Measurements from ENCODE around the gene IQCK. TPM values are rescaled to one million over a fixed set of nuclear protein-coding genes. Genes with fewer than 3 reads are reported as not detected.
A peak's percentile ranks its signal among the peaks of the same experiment; 100 is the strongest.

The IQCK gene
- total RNA-seq, 1 donor from 2014 or later: not detected

DNA sequence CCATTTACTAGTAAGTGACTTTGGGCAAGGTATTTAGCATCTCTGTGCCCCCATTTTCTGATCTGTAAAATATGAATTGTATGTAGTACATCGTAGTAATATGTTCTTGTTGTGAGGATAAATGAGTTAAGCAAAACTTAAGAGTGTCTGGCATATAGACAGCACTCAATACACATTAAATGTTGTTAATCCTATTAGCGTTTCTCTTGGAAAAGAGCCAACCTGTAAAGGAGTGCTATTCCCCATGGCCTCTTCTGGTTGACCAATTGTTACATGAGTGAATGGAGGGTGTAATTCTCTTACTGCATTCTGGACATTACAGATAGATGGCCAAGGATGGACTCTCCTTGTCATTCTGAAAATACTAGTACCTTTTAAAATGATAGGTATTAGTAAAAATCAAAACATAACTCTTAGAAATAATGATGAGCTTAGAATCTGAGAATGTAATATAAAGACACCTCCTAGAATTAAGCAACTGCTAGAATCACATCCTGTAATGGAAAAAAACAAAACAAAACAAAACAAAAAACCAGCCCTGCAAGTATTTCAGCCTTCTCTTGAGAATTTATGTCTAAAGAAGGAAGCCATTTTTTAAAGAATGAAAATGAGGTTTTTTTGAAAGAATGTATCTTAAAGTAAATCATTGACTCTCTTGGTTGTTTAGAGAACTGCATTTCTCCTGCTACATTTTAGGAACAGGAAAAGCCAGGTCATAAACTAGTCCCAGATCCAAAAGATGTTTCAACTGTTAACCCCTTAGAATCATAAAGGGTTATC, 30.5 kb downstream of the IQCK start:
- Histone ChIP-seq H3K36me3 (no peaks in the 10 kb centered on the region), H3K4me3 (no peak overlapping the region), H3K27ac (no peak overlapping the region), H3K9me3 (no peaks in the 10 kb centered on the region), H3K4me1 (peaks cover 0 to 5% of the 10 kb centered on the region in 2 donors), H3K27me3 (no peaks in the 10 kb centered on the region)
- no peak for DNase-seq (ENCODE audit: low spot score in 2 of 2)
- intact Hi-C loops (cut with DNase I): no loop called here
- TF ChIP-seq, protein P1, sequence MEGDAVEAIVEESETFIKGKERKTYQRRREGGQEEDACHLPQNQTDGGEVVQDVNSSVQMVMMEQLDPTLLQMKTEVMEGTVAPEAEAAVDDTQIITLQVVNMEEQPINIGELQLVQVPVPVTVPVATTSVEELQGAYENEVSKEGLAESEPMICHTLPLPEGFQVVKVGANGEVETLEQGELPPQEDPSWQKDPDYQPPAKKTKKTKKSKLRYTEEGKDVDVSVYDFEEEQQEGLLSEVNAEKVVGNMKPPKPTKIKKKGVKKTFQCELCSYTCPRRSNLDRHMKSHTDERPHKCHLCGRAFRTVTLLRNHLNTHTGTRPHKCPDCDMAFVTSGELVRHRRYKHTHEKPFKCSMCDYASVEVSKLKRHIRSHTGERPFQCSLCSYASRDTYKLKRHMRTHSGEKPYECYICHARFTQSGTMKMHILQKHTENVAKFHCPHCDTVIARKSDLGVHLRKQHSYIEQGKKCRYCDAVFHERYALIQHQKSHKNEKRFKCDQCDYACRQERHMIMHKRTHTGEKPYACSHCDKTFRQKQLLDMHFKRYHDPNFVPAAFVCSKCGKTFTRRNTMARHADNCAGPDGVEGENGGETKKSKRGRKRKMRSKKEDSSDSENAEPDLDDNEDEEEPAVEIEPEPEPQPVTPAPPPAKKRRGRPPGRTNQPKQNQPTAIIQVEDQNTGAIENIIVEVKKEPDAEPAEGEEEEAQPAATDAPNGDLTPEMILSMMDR (IDR thresholded peaks at IDR 0.05): no peak

DNA sequence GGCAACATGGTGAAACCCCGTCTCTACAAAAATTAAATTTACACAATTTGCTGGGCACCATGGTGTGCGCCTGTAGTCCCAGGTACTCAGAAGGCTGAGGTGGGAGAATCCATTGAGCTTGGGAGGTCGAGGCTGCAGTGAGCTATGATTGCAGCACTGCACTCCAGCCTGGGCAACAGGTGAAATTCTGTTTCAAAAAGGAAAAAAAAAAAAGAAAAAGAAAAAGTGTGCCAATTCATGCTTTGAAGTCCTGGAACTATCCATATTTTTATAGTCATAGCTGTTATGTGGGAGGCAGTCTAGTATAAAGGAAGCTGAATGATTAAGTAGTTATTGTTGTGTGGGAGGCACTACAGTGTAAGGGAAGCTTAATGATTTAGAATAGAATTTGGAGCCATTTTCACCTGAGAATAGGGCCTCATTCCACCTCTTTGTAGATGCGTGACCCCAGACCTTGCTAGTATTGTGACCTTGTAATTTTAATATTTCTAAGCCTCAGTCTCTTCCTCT, 31.6 kb downstream of the IQCK start:
- Histone ChIP-seq H3K9me3 (no peaks in the 10 kb centered on the region), H3K27me3 (no peaks in the 10 kb centered on the region), H3K4me3 (no peak overlapping the region), H3K36me3 (no peaks in the 10 kb centered on the region), H3K4me1 (peaks cover 0 to 9% of the 10 kb centered on the region in 2 donors), H3K27ac (no peak overlapping the region)
- intact Hi-C loops (cut with DNase I): no loop called here
- DNase-seq (ENCODE audit: low spot score in 2 of 2): no peak
- TF ChIP-seq, protein P1 (IDR thresholded peaks at IDR 0.05): no peak

DNA sequence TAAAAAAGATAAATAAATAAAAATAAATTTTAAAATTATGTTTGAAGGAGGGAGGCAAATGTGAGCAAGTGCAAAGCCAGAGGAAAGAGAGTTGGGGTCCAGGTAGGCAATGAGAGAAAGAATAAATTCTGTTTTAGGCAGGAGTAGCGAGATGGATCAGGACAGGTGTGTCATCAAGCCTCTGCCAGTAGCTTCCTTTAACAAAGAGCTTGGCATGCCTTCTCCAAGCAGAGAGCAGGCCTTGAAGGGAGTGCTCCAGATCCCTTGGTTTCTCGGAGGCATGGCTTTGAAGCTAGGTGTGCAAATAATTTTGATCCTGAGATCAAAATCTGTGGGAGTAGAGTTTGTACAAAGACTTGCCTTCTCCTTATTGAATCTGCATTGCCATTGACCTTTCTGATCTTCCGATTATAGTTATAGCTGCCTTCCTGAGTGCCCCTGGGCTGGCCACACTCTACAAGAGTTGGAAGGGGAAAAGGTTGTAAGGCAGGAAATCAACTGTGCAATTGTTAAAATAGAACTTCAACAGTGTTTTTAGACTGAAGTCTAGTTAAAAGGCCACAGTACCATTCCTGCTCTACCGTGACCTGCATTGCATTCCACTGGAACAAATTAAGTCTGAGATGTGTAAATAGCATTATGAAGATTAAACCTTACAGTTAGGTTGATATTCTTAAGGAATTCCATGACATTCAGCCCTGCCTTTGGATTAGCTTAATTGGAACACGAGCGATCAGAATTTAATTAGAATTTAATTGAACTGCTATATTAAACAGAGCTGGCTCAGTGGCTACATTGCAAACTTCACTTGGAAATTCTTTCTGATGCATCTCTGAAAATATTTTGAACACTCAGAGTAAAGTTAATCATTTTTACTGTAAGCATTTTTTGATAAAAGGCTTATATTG, 33.7 kb downstream of the IQCK start:
- DNase-seq (ENCODE audit: low spot score in 2 of 2): no peak
- Histone ChIP-seq H3K4me1 (peaks cover 0 to 17% of the 10 kb centered on the region in 2 donors), H3K27ac (no peak overlapping the region), H3K27me3 (no peaks in the 10 kb centered on the region), H3K9me3 (no peaks in the 10 kb centered on the region), H3K36me3 (no peaks in the 10 kb centered on the region), H3K4me3 (no peak overlapping the region)
- TF ChIP-seq, protein P1 (IDR thresholded peaks at IDR 0.05): no peak
- intact Hi-C loops (cut with DNase I): no loop called here

DNA sequence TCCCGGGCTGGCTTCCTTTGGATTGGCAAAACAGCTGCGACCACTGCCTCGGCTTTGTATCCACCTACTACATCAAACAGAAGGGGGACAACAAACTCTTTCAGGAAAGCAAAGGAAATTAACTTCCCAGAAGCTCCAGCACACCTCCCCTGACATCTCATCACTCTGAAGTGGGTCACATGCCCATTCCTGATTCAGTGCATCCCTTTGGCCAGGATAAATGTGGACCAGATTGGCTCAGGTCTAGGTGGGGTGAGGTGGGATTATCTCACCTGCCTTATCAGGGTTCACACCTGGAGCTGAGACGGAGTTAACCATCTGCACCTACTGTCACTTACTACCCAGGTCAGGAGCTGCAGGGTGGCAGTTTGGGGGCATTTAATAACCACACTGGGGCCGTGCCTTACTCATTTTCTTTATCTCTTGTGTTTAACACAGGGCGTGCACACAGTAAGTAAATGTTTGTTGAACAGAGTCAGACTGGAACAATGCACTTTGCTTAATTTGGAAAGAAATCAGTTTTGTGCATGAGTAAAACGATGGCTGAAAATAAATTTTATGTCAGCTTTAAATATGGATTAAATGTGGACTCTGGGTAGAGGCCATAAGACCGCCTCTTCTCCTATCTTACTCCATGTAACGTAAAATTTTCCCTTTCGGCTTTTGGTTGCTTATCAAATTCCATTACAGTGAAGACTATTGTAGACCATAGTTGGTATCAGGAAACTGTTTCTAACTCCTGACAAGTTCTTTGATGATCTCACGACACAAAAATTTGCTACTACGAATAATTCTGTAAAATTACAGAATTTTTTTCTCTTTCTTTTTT, 36.0 kb downstream of the IQCK start:
- Histone ChIP-seq H3K36me3 (no peaks in the 10 kb centered on the region), H3K4me3 (no peak overlapping the region), H3K4me1 (peaks cover 0 to 17% of the 10 kb centered on the region in 2 donors), H3K27ac (peak overlapping the region; percentile 48 to 65), H3K27me3 (no peaks in the 10 kb centered on the region), H3K9me3 (no peaks in the 10 kb centered on the region)
- TF ChIP-seq, protein P1 (IDR thresholded peaks at IDR 0.05): no peak
- DNase-seq (ENCODE audit: low spot score in 2 of 2): peak in 1 of 2 donors; percentile 64
- intact Hi-C loops (cut with DNase I): no loop called here

DNA sequence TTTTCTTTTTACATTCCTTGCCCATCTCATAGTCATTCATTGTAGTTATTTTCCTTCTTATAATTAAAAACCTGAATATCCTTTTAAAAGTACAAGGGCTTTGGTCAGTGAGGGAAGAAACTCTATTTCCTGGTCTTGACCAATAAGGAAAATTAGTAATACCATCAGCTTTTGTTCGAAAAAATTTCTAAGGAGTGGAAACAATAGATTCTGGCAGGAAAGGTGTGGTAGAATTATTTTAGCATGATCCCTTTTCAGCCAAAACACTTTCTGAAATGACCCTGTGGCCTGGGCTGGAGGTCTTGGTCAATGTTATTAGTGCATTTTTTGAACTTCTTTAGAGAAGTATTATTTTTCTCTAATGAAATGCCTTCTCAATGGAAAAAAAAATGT, 36.6 kb downstream of the IQCK start:
- Histone ChIP-seq H3K27ac (peak overlapping the region; percentile 25 to 65), H3K9me3 (no peaks in the 10 kb centered on the region), H3K36me3 (no peaks in the 10 kb centered on the region), H3K27me3 (no peaks in the 10 kb centered on the region), H3K4me3 (no peak overlapping the region), H3K4me1 (peaks cover 0 to 17% of the 10 kb centered on the region in 2 donors)
- TF ChIP-seq, protein P1 (IDR thresholded peaks at IDR 0.05): no peak
- peak in 1 of 2 donors; percentile 4 for DNase-seq (ENCODE audit: low spot score in 2 of 2)
- intact Hi-C loops (cut with DNase I): loop anchor here (5.0 kb wide), 2 partner anchors 37 to 107 kb away; partner anchors contain the start of genes IQCK and KNOP1
